Adrenal gland (tissue), 12 donors: ENCODE measurements around the gene GATAD2B. TPM values are rescaled to one million over a fixed set of nuclear protein-coding genes. Genes with fewer than 3 reads are reported as not detected.

Experiments used
- DNase-seq, 7 donors: peaks; one replicate each; pipeline ENCODE4 v3.0.0-alpha.2; 2019 to 2020
- H3K27ac ChIP-seq, 5 donors: fragments of 200-600 bp; sonication (generic) in 4 of 5; 1 replicate in 3 of 5; 2 replicates in 2 of 5; pipeline versions ENCODE4 v1.5.1 to v1.8.0; 2016 to 2020; ENCODE audit warnings: mild to moderate bottlenecking in 1 of 5
- H3K27me3 ChIP-seq: fragments of 200-600 bp; 2 replicates; pipeline ENCODE4 v1.8.0; 2021
- H3K36me3 ChIP-seq, 2 donors: fragments of 200-600 bp; replicated peaks in 1 of 2; 1 replicate in 1 of 2; 2 replicates in 1 of 2; pipeline versions ENCODE4 v1.5.1 to v1.8.0; 2018 to 2022
- H3K4me1 ChIP-seq, 2 donors: fragments of 200-600 bp; replicated peaks in 1 of 2; 1 replicate in 1 of 2; 2 replicates in 1 of 2; pipeline versions ENCODE4 v1.5.1 to v1.8.0; 2018 to 2021
- H3K4me3 ChIP-seq, 4 donors: fragments of 200-600 bp; sonication (generic) in 3 of 4; one replicate each; pipeline ENCODE4 v1.5.1; 2016 to 2018
- H3K9me3 ChIP-seq, 3 donors: fragments of 200-600 bp; sonication (generic) in 1 of 3; replicated peaks in 1 of 3; 1 replicate in 2 of 3; 2 replicates in 1 of 3; pipeline versions ENCODE4 v1.5.1 to v1.8.0; 2016 to 2021
- CTCF ChIP-seq, 6 experiments: fragments of 450-650 bp in 4 of 6; fragments of 200-600 bp in 2 of 6; sonication (generic) in 1 of 6; IDR thresholded peaks; 1 replicate in 5 of 6; 2 replicates in 1 of 6; pipeline versions ENCODE4 v1.5.1 to v1.8.0; 2016 to 2021; ENCODE audit warnings: antibody characterized with exemption in 6 of 6, mild to moderate bottlenecking in 2 of 6, moderate library complexity in 1 of 6
- POLR2A ChIP-seq, 2 donors: fragments of 450-650 bp; IDR thresholded peaks; one replicate each; pipeline ENCODE4 v1.6.1; 2017; ENCODE audit warnings: antibody characterized with exemption in 2 of 2, mild to moderate bottlenecking in 2 of 2, moderate library complexity in 1 of 2
- WGBS, 4 donors: extraction: QIAGEN DNeasy Blood & Tissue Kit in 2 of 4; methylation state at CpG; one replicate each; pipeline versions ENCODE4 v1.1.5 to v1.1.7; 2013 to 2017; 5-methylcytosine and 5-hydroxymethylcytosine counted together
- intact Hi-C, 2 donors: fragments of 100-400 bp; cut with DNase I; formaldehyde crosslinking; loops; one replicate each; pipeline versions ENCODE4 v1.14.1 to v1.15.0; 2022 to 2023
- microRNA-seq, 3 donors: library from miRNA; unstranded; fragments of <30 nt; microRNA quantifications; one replicate each; pipeline ENCODE4, GENCODE V29; 2017 to 2020
- polyA plus RNA-seq, 3 donors: library from polyadenylated mRNA; stranded (reverse); fragments of 200-250 nt in 2 of 3; fragments of 350-450 nt in 1 of 3; fragmentation: Illumina TruSeq in 1 of 3; extraction: RNeasy Lipid Tissue Mini Kit (QIAGEN cat#74804) in 1 of 3; gene quantifications; one replicate each; pipeline ENCODE4 v1.2.3, GENCODE V29; 2013 to 2014
- small RNA-seq, 2 donors: library from RNA; depleted of rRNA; stranded (forward); fragments of <200 nt; gene quantifications; one replicate each; pipeline ENCODE3, GENCODE V24; 2016
- total RNA-seq, 9 donors: library from RNA; depleted of rRNA in 4 of 9; stranded (reverse); fragments of >200 nt in 4 of 9; fragments of 120-200 nt in 1 of 9; fragmentation: NEBNext Ultra II Directional in 1 of 9; extraction: Animal tissue kit (Norgen Biotek cat#: 25700) in 1 of 9; gene quantifications; one replicate each; pipeline versions ENCODE4 v1.1.0 to v1.2.4, GENCODE V29; 2013 to 2023
- donor health status: healthy with polysubstance abuse.
- donor health status: Bipolar disorder and iron deficiency.
- donor health status: DM: yes; HTN: yes; CAD: no.
- donor health status: DM: no; HTN: no; CAD: no.
- donor health status: DM: no; HTN: no; CAD: no.
- donor health status: DM: yes; HTN: yes; CAD: no.

Gene GATAD2B
- total and polyA plus RNA-seq, 12 donors, result 3.0 to 43.3 (median 16.6) TPM

DNA sequence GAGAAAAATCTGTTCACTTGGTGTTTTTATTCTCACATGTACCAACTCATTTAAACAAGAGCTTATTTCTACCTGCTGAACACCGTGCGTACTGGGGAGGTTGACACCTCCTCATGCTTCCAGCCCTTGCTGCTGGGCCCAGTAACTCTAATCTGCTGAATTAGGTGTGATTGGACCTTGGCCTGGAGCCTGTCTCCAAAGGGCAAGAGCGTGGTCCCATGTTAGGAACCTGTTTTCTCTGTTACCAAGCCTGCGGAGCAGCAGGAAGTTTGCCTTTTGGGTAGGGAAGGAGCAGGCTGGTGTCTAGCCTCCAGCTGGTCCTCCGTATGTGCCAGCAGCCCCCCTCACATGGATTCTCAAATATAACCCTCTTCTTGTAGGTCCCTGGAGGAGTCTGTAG is 158.5 kb downstream of the GATAD2B start:
- TF ChIP-seq POLR2A (IDR thresholded peaks at IDR 0.05) (no peak), CTCF (IDR thresholded peaks at IDR 0.05) (no peak)
- H3K27me3 ChIP-seq, result no peaks in the 10 kb centered on the region
- H3K4me3 ChIP-seq, result no peak overlapping the region
- no peaks in the 10 kb centered on the region for H3K9me3 ChIP-seq
- intact Hi-C loops, result loop anchor here (5.0 to 10.0 kb wide), 2 partner anchors 82 to 250 kb away; no protein-coding TSS in a partner anchor
- 87 to 93% (median 89%) methylated on average over 2 to 5 of the region's 5 CpGs for WGBS, 4 donors
- H3K36me3 ChIP-seq, result peaks cover 0 to 93% of the 10 kb centered on the region in 2 donors
- no peaks in the 10 kb centered on the region for H3K4me1 ChIP-seq
- H3K27ac ChIP-seq, result peak overlapping the region in 1 of 5 donors; percentile 66
- no peak for DNase-seq

GRCh38 chr1:153763365-153764225 is 159.2 kb downstream of the GATAD2B start:
- 68 to 78% (median 71%) methylated on average over 7 of the region's 7 CpGs for WGBS, 4 donors
- Histone ChIP-seq H3K4me3 (no peak overlapping the region), H3K9me3 (no peaks in the 10 kb centered on the region), H3K27me3 (no peaks in the 10 kb centered on the region), H3K27ac (peak overlapping the region in 1 of 5 donors; percentile 66), H3K4me1 (no peaks in the 10 kb centered on the region), H3K36me3 (peaks cover 0 to 93% of the 10 kb centered on the region in 2 donors)
- TF ChIP-seq POLR2A (IDR thresholded peaks at IDR 0.05), result no peak
- TF ChIP-seq CTCF (IDR thresholded peaks at IDR 0.05), result no peak
- no peak for DNase-seq
- intact Hi-C loops, result loop anchor here (5.0 to 10.0 kb wide), 2 partner anchors 81 to 249 kb away; no protein-coding TSS in a partner anchor

GRCh38 chr1:153760440-153760839 is 162.3 kb downstream of the GATAD2B start:
- Histone ChIP-seq H3K4me1 (no peaks in the 10 kb centered on the region), H3K36me3 (peaks cover 0 to 92% of the 10 kb centered on the region in 2 donors), H3K4me3 (no peak overlapping the region), H3K27me3 (no peaks in the 10 kb centered on the region), H3K9me3 (no peaks in the 10 kb centered on the region), H3K27ac (no peak overlapping the region)
- no peak for TF ChIP-seq CTCF (IDR thresholded peaks at IDR 0.05)
- no peak for TF ChIP-seq POLR2A (IDR thresholded peaks at IDR 0.05)
- WGBS, 4 donors, result 86 to 98% (median 93%) methylated on average over 4 of the region's 4 CpGs
- peak in 1 of 7 donors; percentile 39 for DNase-seq
- intact Hi-C loops, result loop anchor here (5.0 to 10.0 kb wide), 2 partner anchors 78 to 246 kb away; no protein-coding TSS in a partner anchor

Small RNA genes within 50 kb of the gene (microRNA-seq; reads per million reads assigned to microRNA genes)
- gene MIR6737, result 0 to 2.0 (median 1.3) reads per million in 3 donors

Small RNA genes within 50 kb of the gene (small RNA-seq; reads per million reads assigned to genes)
- 0 reads per million in 2 donors for gene AL831737.1
- 0.08 to 0.12 reads per million in 2 donors for gene MIR6737
- gene RF00019, result 0 reads per million in 2 donors

Other genes starting within 250 kb of the GATAD2B start
- gene NPR1, start 244.3 kb downstream of the GATAD2B start, total RNA-seq, result 10 to 100 TPM in 8 of 9 donors, 1 to 10 TPM in 1; 7.9 to 29.3 (median 19.3) TPM
- gene NPR1, start 244.3 kb downstream of the GATAD2B start, polyA plus RNA-seq, result 10 to 100 TPM; 10.4 to 47.9 (median 39.4) TPM
- gene INTS3, start 194.9 kb downstream of the GATAD2B start, total RNA-seq, result 10 to 100 TPM; 40.7 to 88.1 (median 54.3) TPM
- 100 to 1,000 TPM in 2 of 3 donors, 10 to 100 TPM in 1; 60.2 to 148 (median 114) TPM for gene INTS3, start 194.9 kb downstream of the GATAD2B start, polyA plus RNA-seq
- gene SLC27A3, start 147.6 kb downstream of the GATAD2B start, total RNA-seq, result 10 to 100 TPM in 7 of 9 donors, 1 to 10 TPM in 2; 9.5 to 25.4 (median 14.1) TPM
- gene SLC27A3, start 147.6 kb downstream of the GATAD2B start, polyA plus RNA-seq, result 10 to 100 TPM; 11.7 to 85.0 (median 62.3) TPM
- 10 to 100 TPM in 8 of 9 donors, 1 to 10 TPM in 1; 8.9 to 72.5 (median 34.6) TPM for gene DENND4B, start 23.7 kb upstream of the GATAD2B start, total RNA-seq
- gene DENND4B, start 23.7 kb upstream of the GATAD2B start, polyA plus RNA-seq, result 100 to 1,000 TPM in 1 of 3 donors, 10 to 100 TPM in 2; 14.4 to 110 (median 63.7) TPM
- 10 to 100 TPM in 8 of 9 donors, 1 to 10 TPM in 1; 8.4 to 53.6 (median 31.7) TPM for gene CRTC2, start 35.6 kb upstream of the GATAD2B start, total RNA-seq
- gene CRTC2, start 35.6 kb upstream of the GATAD2B start, polyA plus RNA-seq, result 100 to 1,000 TPM in 1 of 3 donors, 10 to 100 TPM in 2; 27.1 to 138 (median 75.0) TPM
- gene SLC39A1, start 40.6 kb upstream of the GATAD2B start, total RNA-seq, result 100 to 1,000 TPM in 8 of 9 donors, 10 to 100 TPM in 1; 96.5 to 173 (median 115) TPM
- gene SLC39A1, start 40.6 kb upstream of the GATAD2B start, polyA plus RNA-seq, result 10 to 100 TPM; 29.1 to 85.1 (median 63.9) TPM
- gene CREB3L4, start 44.9 kb upstream of the GATAD2B start, total RNA-seq, result 10 to 100 TPM in 8 of 9 donors, 1 to 10 TPM in 1; 5.1 to 16.7 (median 15.1) TPM
- 10 to 100 TPM in 2 of 3 donors, 1 to 10 TPM in 1; 6.3 to 21.8 (median 19.0) TPM for gene CREB3L4, start 44.9 kb upstream of the GATAD2B start, polyA plus RNA-seq
- gene JTB, start 54.7 kb upstream of the GATAD2B start, total RNA-seq, result 100 to 1,000 TPM; 103 to 327 (median 141) TPM
- 100 to 1,000 TPM in 2 of 3 donors, 10 to 100 TPM in 1; 68.3 to 144 (median 140) TPM for gene JTB, start 54.7 kb upstream of the GATAD2B start, polyA plus RNA-seq
- gene RAB13, start 63.4 kb upstream of the GATAD2B start, total RNA-seq, result 100 to 1,000 TPM in 4 of 9 donors, 10 to 100 TPM in 5; 22.9 to 165 (median 86.7) TPM
- gene RAB13, start 63.4 kb upstream of the GATAD2B start, polyA plus RNA-seq, result 100 to 1,000 TPM; 152 to 328 (median 275) TPM
- gene RPS27, start 67.8 kb upstream of the GATAD2B start, total RNA-seq, result 1,000 to 10,000 TPM in 8 of 9 donors, 100 to 1,000 TPM in 1; 943 to 3,069 (median 1,594) TPM
- gene RPS27, start 67.8 kb upstream of the GATAD2B start, polyA plus RNA-seq, result 1,000 to 10,000 TPM; 3,330 to 6,436 (median 4,487) TPM
- gene NUP210L, start 232.1 kb upstream of the GATAD2B start, total RNA-seq, result under 1 TPM in 4 of 9 donors, not detected in 5; 0.04 to 0.07 (median 0.06) TPM
- gene NUP210L, start 232.1 kb upstream of the GATAD2B start, polyA plus RNA-seq, result under 1 TPM in 1 of 3 donors, not detected in 2; 0.03 TPM